Activated naive CD8-positive, alpha-beta T cell (primary cell): ENCODE results near the gene DNAJC22.

Experiments
- H3K27ac Mint-ChIP-seq: one replicate; pipeline ENCODE4 v1.8.0; 2021; ENCODE audit warnings: mixed read lengths
- H3K27me3 Mint-ChIP-seq: one replicate; pipeline ENCODE4 v1.8.0; 2021; ENCODE audit warnings: mixed read lengths
- H3K36me3 Mint-ChIP-seq: one replicate; pipeline ENCODE4 v1.8.0; 2021; ENCODE audit warnings: mixed read lengths
- H3K4me1 Mint-ChIP-seq: one replicate; pipeline ENCODE4 v1.8.0; 2021; ENCODE audit warnings: low read depth, mixed read lengths
- H3K4me3 Mint-ChIP-seq: one replicate; pipeline ENCODE4 v1.8.0; 2021; ENCODE audit warnings: mild to moderate bottlenecking, mixed read lengths
- H3K9me3 Mint-ChIP-seq: one replicate; pipeline ENCODE4 v1.8.0; 2021; ENCODE audit warnings: low read depth, mixed read lengths

The DNAJC22 gene

GRCh38 chr12:49347311-49348193, 864 bp downstream of the DNAJC22 start:
- Mint-ChIP-seq H3K36me3 (no peaks in the 10 kb centered on the region), H3K9me3 (no peaks in the 10 kb centered on the region), H3K4me1 (peaks cover 29% of the 10 kb centered on the region), H3K27me3 (peaks cover 21% of the 10 kb centered on the region), H3K4me3 (peak overlapping the region; percentile 82), H3K27ac (no peak overlapping the region)

GRCh38 chr12:49348781-49349180, 2.1 kb downstream of the DNAJC22 start:
- H3K27me3 Mint-ChIP-seq = peaks cover 23% of the 10 kb centered on the region
- no peak overlapping the region for H3K27ac Mint-ChIP-seq
- H3K4me3 Mint-ChIP-seq = no peak overlapping the region
- H3K9me3 Mint-ChIP-seq = no peaks in the 10 kb centered on the region
- H3K36me3 Mint-ChIP-seq = no peaks in the 10 kb centered on the region
- H3K4me1 Mint-ChIP-seq = peaks cover 19% of the 10 kb centered on the region

- no peaks in the 10 kb centered on the region for H3K9me3 Mint-ChIP-seq
- H3K4me3 Mint-ChIP-seq = no peak overlapping the region
- peaks cover 23% of the 10 kb centered on the region for H3K27me3 Mint-ChIP-seq
- no peak overlapping the region for H3K27ac Mint-ChIP-seq
- peaks cover 16% of the 10 kb centered on the region for H3K4me1 Mint-ChIP-seq
- H3K36me3 Mint-ChIP-seq = no peaks in the 10 kb centered on the region
Observed at GRCh38 chr12:49349266-49349665, 2.6 kb downstream of the DNAJC22 start.

GRCh38 chr12:49352351-49352750, 5.7 kb downstream of the DNAJC22 start:
- no peak overlapping the region for H3K4me3 Mint-ChIP-seq

GRCh38 chr12:49355913-49356312, 9.2 kb downstream of the DNAJC22 start:
- Mint-ChIP-seq H3K27me3 (peaks cover 22% of the 10 kb centered on the region), H3K4me1 (peaks cover 6% of the 10 kb centered on the region), H3K27ac (no peak overlapping the region), H3K9me3 (no peaks in the 10 kb centered on the region), H3K4me3 (no peak overlapping the region), H3K36me3 (no peaks in the 10 kb centered on the region)

More at GRCh38 chr12:49352351-49352750, 5.7 kb downstream of the DNAJC22 start:
- Mint-ChIP-seq H3K4me1 (peaks cover under 1% of the 10 kb centered on the region), H3K36me3 (no peaks in the 10 kb centered on the region), H3K27ac (no peak overlapping the region), H3K9me3 (no peaks in the 10 kb centered on the region), H3K27me3 (peaks cover 28% of the 10 kb centered on the region)

- Mint-ChIP-seq H3K27ac (no peak overlapping the region), H3K4me3 (no peak overlapping the region), H3K4me1 (peaks cover 6% of the 10 kb centered on the region), H3K9me3 (no peaks in the 10 kb centered on the region), H3K36me3 (no peaks in the 10 kb centered on the region), H3K27me3 (peaks cover 21% of the 10 kb centered on the region)
Observed at GRCh38 chr12:49357103-49357678, 10.5 kb downstream of the DNAJC22 start.

- H3K9me3 Mint-ChIP-seq = no peaks in the 10 kb centered on the region
- H3K4me3 Mint-ChIP-seq = no peak overlapping the region
- peaks cover 17% of the 10 kb centered on the region for H3K27me3 Mint-ChIP-seq
- H3K4me1 Mint-ChIP-seq = peaks cover 6% of the 10 kb centered on the region
- H3K36me3 Mint-ChIP-seq = no peaks in the 10 kb centered on the region
- H3K27ac Mint-ChIP-seq = peak overlapping the region; percentile 10
Observed at GRCh38 chr12:49358483-49359141, 11.9 kb downstream of the DNAJC22 start.

- Mint-ChIP-seq H3K27me3 (peaks cover 13% of the 10 kb centered on the region), H3K4me1 (peaks cover 6% of the 10 kb centered on the region), H3K4me3 (no peak overlapping the region), H3K9me3 (no peaks in the 10 kb centered on the region), H3K36me3 (no peaks in the 10 kb centered on the region), H3K27ac (no peak overlapping the region)
Observed at GRCh38 chr12:49359671-49360070, 13.0 kb downstream of the DNAJC22 start.

- no peaks in the 10 kb centered on the region for H3K36me3 Mint-ChIP-seq
- H3K27ac Mint-ChIP-seq = no peak overlapping the region
Observed at GRCh38 chr12:49362077-49362476, 15.4 kb downstream of the DNAJC22 start.

GRCh38 chr12:49364989-49365388, 18.3 kb downstream of the DNAJC22 start:
- Mint-ChIP-seq H3K4me3 (no peak overlapping the region), H3K27ac (no peak overlapping the region), H3K27me3 (peaks cover 3% of the 10 kb centered on the region), H3K9me3 (no peaks in the 10 kb centered on the region), H3K36me3 (no peaks in the 10 kb centered on the region), H3K4me1 (peaks cover 25% of the 10 kb centered on the region)

More at GRCh38 chr12:49362077-49362476, 15.4 kb downstream of the DNAJC22 start:
- Mint-ChIP-seq H3K9me3 (no peaks in the 10 kb centered on the region), H3K27me3 (peaks cover 7% of the 10 kb centered on the region), H3K4me3 (no peak overlapping the region), H3K4me1 (peaks cover 13% of the 10 kb centered on the region)

GRCh38 chr12:49365542-49365941, 18.9 kb downstream of the DNAJC22 start:
- H3K36me3 Mint-ChIP-seq = no peaks in the 10 kb centered on the region
- peak overlapping the region; percentile 68 for H3K4me3 Mint-ChIP-seq
- peak overlapping the region; percentile 12 for H3K27ac Mint-ChIP-seq
- no peaks in the 10 kb centered on the region for H3K9me3 Mint-ChIP-seq
- H3K4me1 Mint-ChIP-seq = peaks cover 27% of the 10 kb centered on the region
- H3K27me3 Mint-ChIP-seq = peaks cover 3% of the 10 kb centered on the region

GRCh38 chr12:49366096-49366651, 19.5 kb downstream of the DNAJC22 start:
- H3K27me3 Mint-ChIP-seq = no peaks in the 10 kb centered on the region
- peaks cover 27% of the 10 kb centered on the region for H3K4me1 Mint-ChIP-seq
- peak overlapping the region; percentile 97 for H3K27ac Mint-ChIP-seq
- no peaks in the 10 kb centered on the region for H3K36me3 Mint-ChIP-seq
- H3K9me3 Mint-ChIP-seq = no peaks in the 10 kb centered on the region
- peak overlapping the region; percentile 87 for H3K4me3 Mint-ChIP-seq

GRCh38 chr12:49366652-49367380, 20.1 kb downstream of the DNAJC22 start:
- peaks cover 27% of the 10 kb centered on the region for H3K4me1 Mint-ChIP-seq
- no peaks in the 10 kb centered on the region for H3K27me3 Mint-ChIP-seq
- peak overlapping the region; percentile 97 for H3K27ac Mint-ChIP-seq
- no peaks in the 10 kb centered on the region for H3K36me3 Mint-ChIP-seq
- H3K4me3 Mint-ChIP-seq = peak overlapping the region; percentile 87
- no peaks in the 10 kb centered on the region for H3K9me3 Mint-ChIP-seq
